Spinal cord (tissue), 10 donors: ENCODE results near the gene AP4S1. TPM values are rescaled to one million over a fixed set of nuclear protein-coding genes. Genes with fewer than 3 reads are reported as not detected.
"Not testable (repeated sequence)": the region's sequence is repeated elsewhere in the genome, so short reads cannot be mapped to it uniquely, and the experiment has no call there.

Source experiments
- DNase-seq, 6 donors: peaks; one replicate each; pipeline versions ENCODE4 v3.0.0 to v3.0.0-alpha.2; 2013 to 2015; ENCODE audit warnings: low spot score in 6 of 6, low read depth in 4 of 6
- H3K27ac ChIP-seq: one replicate; pipeline ENCODE4 v1.5.1; 2013; ENCODE audit warnings: low read depth, low read length, control low read depth
- H3K27me3 ChIP-seq: one replicate; pipeline ENCODE4 v1.6.1; 2013; ENCODE audit warnings: low read length; ENCODE audit not compliant: control insufficient read depth, insufficient read depth
- H3K36me3 ChIP-seq: one replicate; pipeline ENCODE4 v1.6.1; 2013; ENCODE audit warnings: low read length; ENCODE audit not compliant: control insufficient read depth, insufficient read depth
- H3K4me1 ChIP-seq: one replicate; pipeline ENCODE4 v1.6.1; 2013; ENCODE audit warnings: low read length; ENCODE audit not compliant: control insufficient read depth, insufficient read depth
- H3K4me3 ChIP-seq: one replicate; pipeline ENCODE4 v1.5.1; 2013; ENCODE audit warnings: low read depth, low read length, control low read depth
- H3K9me3 ChIP-seq: one replicate; pipeline ENCODE4 v1.6.1; 2013; ENCODE audit warnings: low read length; ENCODE audit not compliant: control insufficient read depth, insufficient read depth
- WGBS: methylation state at CpG from one replicate; pipeline ENCODE4 v1.1.5; 2013; ENCODE audit warnings: missing lambda C conversion rate; ENCODE audit not compliant: insufficient coverage; 5-methylcytosine and 5-hydroxymethylcytosine counted together
- polyA plus RNA-seq, 2 donors: library from polyadenylated mRNA; unstranded; fragments of 120-200 nt; gene quantifications; one replicate each; pipeline ENCODE4 v1.2.1, GENCODE V29; 2013; ENCODE audit not compliant: insufficient read length in 2 of 2
- total RNA-seq, 2 donors: library from RNA; depleted of rRNA in 1 of 2; stranded (reverse); fragments of 120-200 nt in 1 of 2; fragments of >200 nt in 1 of 2; gene quantifications; one replicate each; pipeline versions ENCODE4 v1.2.3 to v1.2.4, GENCODE V29; 2013 to 2014
- donor health status: healthy.

AP4S1 gene
- total and polyA plus RNA-seq, 4 donors, result 16.5 to 29.8 (median 28.3) TPM

GRCh38 chr14:31092160-31092708, 66.8 kb downstream of the AP4S1 start:
- Histone ChIP-seq H3K9me3 (no peaks in the 10 kb centered on the region), H3K27ac (no peak overlapping the region), H3K4me3 (no peak overlapping the region), H3K27me3 (no peaks in the 10 kb centered on the region), H3K36me3 (peaks cover 8% of the 10 kb centered on the region), H3K4me1 (no peaks in the 10 kb centered on the region)
- WGBS, result no CpG with 5 or more reads among the region's 2 CpGs
- no peak for DNase-seq

DNA sequence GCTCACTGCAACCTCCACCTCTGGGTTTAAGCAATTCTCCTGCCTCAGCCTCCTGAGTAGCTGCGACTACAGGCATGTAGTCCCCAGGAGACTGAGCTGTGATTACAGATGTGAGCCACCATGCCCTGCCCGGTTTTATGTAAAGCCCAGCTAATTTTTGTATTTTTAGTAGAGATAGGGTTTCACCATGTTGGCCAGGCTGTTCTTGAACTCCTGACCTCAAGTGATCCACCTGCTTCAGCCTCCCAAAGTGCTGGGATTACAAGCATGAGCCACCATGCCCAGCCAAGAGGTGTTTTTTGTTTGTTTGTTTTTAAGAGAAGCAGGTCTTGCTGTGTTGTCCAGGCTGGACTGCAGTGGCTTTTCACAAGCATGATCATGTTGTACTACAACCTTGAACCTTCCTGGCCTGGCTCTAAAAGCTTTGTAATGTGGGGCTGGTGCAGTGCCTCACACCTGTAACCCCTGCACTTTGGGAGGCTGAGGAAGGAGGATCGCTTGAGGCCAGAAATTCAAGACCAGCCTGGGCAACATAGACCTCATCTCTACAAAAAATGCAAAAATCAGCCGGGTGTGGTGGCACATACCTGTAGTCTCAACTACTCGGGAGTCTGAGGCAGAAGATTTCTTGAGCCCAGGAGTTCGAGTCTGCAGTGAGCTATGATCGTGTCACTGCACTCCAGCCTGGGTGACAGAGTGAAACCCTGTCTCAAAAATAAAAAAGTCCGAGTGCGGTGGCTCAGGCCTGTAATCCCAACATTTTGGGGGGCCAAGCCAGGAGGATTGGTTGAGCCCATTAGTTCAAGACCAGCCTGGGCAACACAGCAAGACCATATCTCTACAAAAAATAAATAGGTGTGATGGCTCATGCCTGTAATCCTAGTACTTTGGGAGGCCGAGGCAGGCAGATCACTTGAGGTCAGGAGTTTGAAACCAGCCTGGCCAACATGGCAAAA, 68.7 kb downstream of the AP4S1 start:
- not testable (repeated sequence) for DNase-seq, H3K9me3 ChIP-seq, H3K4me1 ChIP-seq, H3K4me3 ChIP-seq, H3K27ac ChIP-seq, H3K27me3 ChIP-seq
- peaks cover 20% of the 10 kb centered on the region for H3K36me3 ChIP-seq
- WGBS, result 90% methylated on average over 10 of the region's 10 CpGs

DNA sequence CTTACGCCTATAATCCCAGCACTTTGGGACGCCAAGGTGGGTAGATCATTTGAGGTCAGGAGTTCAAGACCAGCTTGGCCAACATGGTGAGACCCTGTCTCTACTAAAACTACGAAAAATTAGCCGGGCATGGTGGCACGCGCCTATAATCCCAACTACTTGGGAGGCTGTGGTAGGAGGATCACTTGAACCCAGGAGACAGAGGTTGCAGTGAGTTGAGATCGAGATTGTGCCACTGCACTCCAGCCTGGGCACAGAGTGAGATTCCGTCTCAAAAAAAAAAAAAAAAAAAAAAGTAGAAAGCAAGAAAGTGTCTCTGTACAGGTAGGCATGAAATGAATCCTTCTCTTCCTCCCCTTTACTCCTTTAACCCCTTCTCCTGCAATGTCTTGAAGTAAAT, 70.4 kb downstream of the AP4S1 start:
- H3K9me3 ChIP-seq, H3K27me3 ChIP-seq, DNase-seq, H3K27ac ChIP-seq, H3K4me1 ChIP-seq, H3K4me3 ChIP-seq: not testable (repeated sequence)
- peaks cover 24% of the 10 kb centered on the region for H3K36me3 ChIP-seq
- WGBS, result 100% methylated on average over 2 of the region's 8 CpGs

GRCh38 chr14:31096255-31096654, 70.8 kb downstream of the AP4S1 start:
- Histone ChIP-seq H3K27ac (no peak overlapping the region), H3K9me3 (no peaks in the 10 kb centered on the region), H3K27me3 (no peaks in the 10 kb centered on the region), H3K4me1 (no peaks in the 10 kb centered on the region), H3K4me3 (no peak overlapping the region), H3K36me3 (peaks cover 28% of the 10 kb centered on the region)
- no CpG with 5 or more reads among the region's 6 CpGs for WGBS
- DNase-seq, result no peak

DNA sequence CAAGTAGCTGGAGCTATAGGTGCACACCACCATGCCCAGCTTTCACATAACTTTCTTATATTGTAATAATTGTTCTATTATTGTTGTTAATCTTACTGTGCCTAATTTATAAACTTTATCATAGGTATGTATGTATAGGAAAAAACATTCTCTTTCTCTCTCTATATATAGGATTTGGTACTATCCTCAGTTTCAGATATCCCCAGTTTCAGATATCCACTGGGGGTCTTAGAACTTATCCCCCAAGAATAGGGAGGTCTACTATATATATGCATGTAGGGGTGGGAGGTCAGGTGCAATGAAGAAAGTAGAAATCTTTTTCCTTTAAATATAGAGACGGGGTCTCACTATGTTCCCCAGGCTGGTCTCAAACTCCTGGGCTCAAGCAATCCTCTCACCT, 71.6 kb downstream of the AP4S1 start:
- no peaks in the 10 kb centered on the region for H3K4me1 ChIP-seq
- peaks cover 31% of the 10 kb centered on the region for H3K36me3 ChIP-seq
- no peaks in the 10 kb centered on the region for H3K27me3 ChIP-seq
- WGBS, result no CpG with 5 or more reads among the region's 1 CpG
- H3K4me3 ChIP-seq, result no peak overlapping the region
- no peaks in the 10 kb centered on the region for H3K9me3 ChIP-seq
- no peak overlapping the region for H3K27ac ChIP-seq
- DNase-seq, result no peak

DNA sequence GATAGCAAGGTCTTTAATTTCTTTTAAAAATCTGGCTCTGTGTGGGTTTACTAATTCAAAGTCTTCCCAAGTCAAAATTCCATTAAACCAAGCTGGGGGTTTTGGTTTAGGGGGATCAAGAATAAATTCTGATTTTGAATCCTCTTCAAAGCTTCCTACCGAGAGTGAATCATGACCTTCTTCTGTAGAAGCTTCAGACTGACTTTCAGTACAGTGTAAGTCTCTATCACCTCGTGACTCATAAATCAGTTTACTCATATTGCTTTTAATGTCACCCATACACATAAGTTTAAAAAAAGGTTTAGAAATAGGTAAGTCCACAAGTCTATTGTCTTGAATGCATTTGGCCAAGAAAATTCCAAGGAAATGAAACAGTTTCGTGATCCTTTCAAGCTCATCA, 81.3 kb downstream of the AP4S1 start:
- Histone ChIP-seq H3K27me3 (no peaks in the 10 kb centered on the region), H3K36me3 (peaks cover 43% of the 10 kb centered on the region), H3K27ac (no peak overlapping the region), H3K4me3 (no peak overlapping the region), H3K4me1 (no peaks in the 10 kb centered on the region), H3K9me3 (no peaks in the 10 kb centered on the region)
- DNase-seq, result no peak
- WGBS, result no CpG with 5 or more reads among the region's 3 CpGs

- Histone ChIP-seq H3K4me1 (no peaks in the 10 kb centered on the region), H3K36me3 (peaks cover 34% of the 10 kb centered on the region), H3K4me3 (no peak overlapping the region), H3K27ac (no peak overlapping the region), H3K27me3 (no peaks in the 10 kb centered on the region), H3K9me3 (no peaks in the 10 kb centered on the region)
- no peak for DNase-seq
- WGBS, result 95% methylated on average over 8 of the region's 11 CpGs
These were observed 83.8 kb downstream of the AP4S1 start for GRCh38 chr14:31109257-31109656.

GRCh38 chr14:31110872-31111271, 85.4 kb downstream of the AP4S1 start:
- no CpG with 5 or more reads among the region's 2 CpGs for WGBS
- Histone ChIP-seq H3K4me1 (no peaks in the 10 kb centered on the region), H3K36me3 (peaks cover 29% of the 10 kb centered on the region)

GRCh38 chr14:31113794-31114193, 88.3 kb downstream of the AP4S1 start:
- 59% methylated on average over 2 of the region's 3 CpGs for WGBS
- DNase-seq, result no peak
- no peaks in the 10 kb centered on the region for H3K9me3 ChIP-seq
- no peak overlapping the region for H3K27ac ChIP-seq
- no peaks in the 10 kb centered on the region for H3K27me3 ChIP-seq
- H3K36me3 ChIP-seq, result peaks cover 46% of the 10 kb centered on the region
- H3K4me3 ChIP-seq, result no peak overlapping the region
- H3K4me1 ChIP-seq, result no peaks in the 10 kb centered on the region

More at GRCh38 chr14:31110872-31111271, 85.4 kb downstream of the AP4S1 start:
- Histone ChIP-seq H3K27ac (no peak overlapping the region), H3K4me3 (no peak overlapping the region), H3K27me3 (no peaks in the 10 kb centered on the region), H3K9me3 (no peaks in the 10 kb centered on the region)
- DNase-seq, result no peak

DNA sequence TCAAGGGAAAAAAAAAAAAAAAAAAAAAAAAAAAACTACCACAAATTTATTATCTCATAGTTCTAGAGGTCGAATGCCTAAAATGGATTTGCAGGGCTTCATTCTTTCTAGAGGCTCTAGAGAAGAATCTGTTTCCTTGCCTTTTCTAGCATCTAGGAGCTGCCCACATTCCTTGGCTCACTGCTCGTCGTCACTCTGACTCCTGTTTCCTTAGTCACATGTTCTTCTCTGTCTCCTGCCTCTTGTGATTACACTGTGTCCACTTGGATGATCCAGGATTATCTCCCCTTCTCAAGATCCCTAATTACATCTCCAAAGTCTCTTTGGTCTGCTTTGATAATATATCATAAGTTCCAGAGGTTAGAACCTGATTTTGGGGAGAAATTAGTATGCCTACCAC, 93.4 kb downstream of the AP4S1 start:
- H3K9me3 ChIP-seq, result no peaks in the 10 kb centered on the region
- no peaks in the 10 kb centered on the region for H3K27me3 ChIP-seq
- peaks cover 39% of the 10 kb centered on the region for H3K36me3 ChIP-seq
- 77% methylated on average over 3 of the region's 3 CpGs for WGBS
- no peak overlapping the region for H3K4me3 ChIP-seq
- H3K27ac ChIP-seq, result no peak overlapping the region
- H3K4me1 ChIP-seq, result no peaks in the 10 kb centered on the region
- DNase-seq, result no peak
